Measurements from ENCODE around the gene FNTB. TPM values are rescaled to one million over a fixed set of nuclear protein-coding genes. Genes with fewer than 3 reads are reported as not detected.

Gene FNTB
- total RNA-seq, 2 donors from 2014 or later, result 17.2 to 21.3 TPM

- 91 to 92% methylated on average over 23 to 28 of the region's 28 CpGs for WGBS, 2 experiments (ENCODE audit: insufficient coverage in 1 of 2, insufficient read length in 1 of 2)
Measured at GRCh38 chr14:64947710-64948611, 38.7 kb upstream of the FNTB start.

GRCh38 chr14:64948612-64949210 is 38.0 kb upstream of the FNTB start:
- Mint-ChIP-seq H3K4me1 (peaks cover 2% of the 10 kb centered on the region), H3K27me3 (ENCODE audit: insufficient read depth) (no peaks in the 10 kb centered on the region), H3K4me3 (no peak overlapping the region), H3K27ac (no peak overlapping the region), H3K36me3 (ENCODE audit: low read depth) (peaks cover 57% of the 10 kb centered on the region), H3K9me3 (no peaks in the 10 kb centered on the region)
- H3K27ac ChIP-seq (ENCODE audit: low read depth, low read length), result no peak overlapping the region
- peaks cover 41% of the 10 kb centered on the region for H3K36me3 ChIP-seq (ENCODE audit: control insufficient read depth, insufficient read depth, low read length)
- no peak for TF ChIP-seq CTCF (conservative IDR thresholded peaks at IDR 0.05)
- H3K9me3 ChIP-seq (ENCODE audit: control insufficient read depth, low read length), result no peaks in the 10 kb centered on the region
- H3K4me1 ChIP-seq (ENCODE audit: control insufficient read depth, insufficient read depth, low read length), result no peaks in the 10 kb centered on the region
- DNase-seq, result peak; percentile 35
- H3K9ac ChIP-seq (ENCODE audit: extremely low read depth, low read length, poor library complexity, severe bottlenecking), result no peak overlapping the region
- H3K4me3 ChIP-seq (ENCODE audit: low read length), result no peak overlapping the region
- WGBS, 2 experiments (ENCODE audit: insufficient coverage in 1 of 2, insufficient read length in 1 of 2), result 72 to 92% methylated on average over 2 to 8 of the region's 8 CpGs
- no peaks in the 10 kb centered on the region for H3K27me3 ChIP-seq (ENCODE audit: control insufficient read depth, insufficient read depth, low read length, poor library complexity, severe bottlenecking)

More at GRCh38 chr14:64947710-64948611, 38.7 kb upstream of the FNTB start:
- Histone ChIP-seq H3K4me1 (ENCODE audit: control insufficient read depth, insufficient read depth, low read length) (peaks cover 2% of the 10 kb centered on the region), H3K9me3 (ENCODE audit: control insufficient read depth, low read length) (no peaks in the 10 kb centered on the region), H3K4me3 (ENCODE audit: low read length) (no peak overlapping the region), H3K36me3 (ENCODE audit: control insufficient read depth, insufficient read depth, low read length) (peaks cover 35% of the 10 kb centered on the region), H3K27ac (ENCODE audit: low read depth, low read length) (no peak overlapping the region), H3K27me3 (ENCODE audit: control insufficient read depth, insufficient read depth, low read length, poor library complexity, severe bottlenecking) (no peaks in the 10 kb centered on the region), H3K9ac (ENCODE audit: extremely low read depth, low read length, poor library complexity, severe bottlenecking) (no peak overlapping the region)
- DNase-seq, result peak; percentile 35
- H3K27ac Mint-ChIP-seq, result peak overlapping the region; percentile 66
- H3K4me1 Mint-ChIP-seq, result peaks cover 5% of the 10 kb centered on the region
- H3K27me3 Mint-ChIP-seq (ENCODE audit: insufficient read depth), result no peaks in the 10 kb centered on the region
- H3K9me3 Mint-ChIP-seq, result no peaks in the 10 kb centered on the region
- no peak for TF ChIP-seq CTCF (conservative IDR thresholded peaks at IDR 0.05)
- H3K36me3 Mint-ChIP-seq (ENCODE audit: low read depth), result peaks cover 61% of the 10 kb centered on the region
- no peak overlapping the region for H3K4me3 Mint-ChIP-seq

GRCh38 chr14:64950889-64951288 is 35.8 kb upstream of the FNTB start:
- H3K36me3 ChIP-seq (ENCODE audit: control insufficient read depth, insufficient read depth, low read length), result peaks cover 41% of the 10 kb centered on the region
- TF ChIP-seq CTCF (conservative IDR thresholded peaks at IDR 0.05), result no peak
- no peak overlapping the region for H3K9ac ChIP-seq (ENCODE audit: extremely low read depth, low read length, poor library complexity, severe bottlenecking)
- 99 to 100% methylated on average over 3 to 8 of the region's 8 CpGs for WGBS, 2 experiments (ENCODE audit: insufficient coverage in 1 of 2, insufficient read length in 1 of 2)
- DNase-seq, result no peak
- Mint-ChIP-seq H3K9me3 (no peaks in the 10 kb centered on the region), H3K4me1 (peaks cover 13% of the 10 kb centered on the region), H3K4me3 (no peak overlapping the region), H3K27me3 (ENCODE audit: insufficient read depth) (no peaks in the 10 kb centered on the region), H3K36me3 (ENCODE audit: low read depth) (peaks cover 54% of the 10 kb centered on the region), H3K27ac (peak overlapping the region; percentile 59)
- H3K9me3 ChIP-seq (ENCODE audit: control insufficient read depth, low read length), result no peaks in the 10 kb centered on the region
- H3K4me1 ChIP-seq (ENCODE audit: control insufficient read depth, insufficient read depth, low read length), result no peaks in the 10 kb centered on the region
- H3K27ac ChIP-seq (ENCODE audit: low read depth, low read length), result no peak overlapping the region
- H3K4me3 ChIP-seq (ENCODE audit: low read length), result no peak overlapping the region
- no peaks in the 10 kb centered on the region for H3K27me3 ChIP-seq (ENCODE audit: control insufficient read depth, insufficient read depth, low read length, poor library complexity, severe bottlenecking)

All from endodermal cell (in vitro differentiated cells).